ENCODE data around the gene IL2RA. TPM values are rescaled to one million over a fixed set of nuclear protein-coding genes. Genes with fewer than 3 reads are reported as not detected.

IL2RA gene
- total RNA-seq, 4 donors from 2014 or later = 0.79 to 1.1 TPM; not detected in 2

DNA sequence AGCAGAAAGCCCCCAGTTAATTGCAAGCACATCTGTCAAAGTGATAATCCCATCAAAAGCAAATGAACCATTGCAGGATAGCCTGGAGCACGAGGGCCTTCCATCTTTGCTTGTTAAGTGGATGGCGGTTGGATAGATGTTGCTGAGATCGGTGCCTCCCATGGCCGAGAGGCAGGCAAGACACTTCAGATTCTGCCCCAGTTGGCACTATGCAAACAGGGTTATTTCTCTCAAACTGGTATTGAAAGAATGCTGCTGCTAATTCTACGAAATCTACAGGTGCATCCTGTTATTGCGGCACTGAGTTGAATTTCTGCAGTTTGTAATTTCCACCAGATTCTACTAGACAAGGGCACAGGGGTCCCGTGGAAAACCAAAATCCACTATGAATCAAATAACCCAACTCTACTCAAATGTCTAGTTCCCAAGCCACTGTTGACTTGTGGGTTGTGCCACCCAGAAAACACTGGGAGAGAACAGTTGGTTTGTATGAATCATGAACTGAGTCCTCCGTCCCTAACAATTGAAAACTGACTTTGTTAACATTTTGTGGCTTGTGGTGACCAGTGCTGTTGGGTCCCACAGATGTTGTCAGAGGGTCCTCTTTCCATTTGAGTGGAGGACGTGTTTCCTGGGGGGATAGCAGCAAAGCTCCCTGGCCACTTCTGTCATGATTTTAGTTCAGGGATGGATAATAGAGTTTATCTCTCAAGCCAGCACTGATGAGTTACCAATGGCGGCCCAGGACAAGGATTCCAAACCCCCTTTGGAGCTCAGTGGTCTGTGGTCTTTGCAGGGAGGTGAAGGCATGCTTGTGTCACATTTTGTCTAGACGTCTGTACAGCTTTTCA, 7.1 kb upstream of the IL2RA start:
- WGBS, 2 donors (ENCODE audit: low coverage in 1 of 2) = 71 to 72% methylated on average over 8 to 11 of the region's 11 CpGs
- H3K4me3 ChIP-seq = no peak overlapping the region
- H3K9me3 ChIP-seq = no peaks in the 10 kb centered on the region
- intact Hi-C loops (cut with DNase I; ENCODE audit: low total_unique reads) (no loop called here), in situ Hi-C loops (cut with MboI; ENCODE audit: low pct_ligation_motif_present in 1 of 4, low pct_unique_long_range_greater_than_20kb in 1 of 4, low sequenced_read_pairs in 3 of 4) (no loop called here)
- TF ChIP-seq EP300 (IDR thresholded peaks at IDR 0.05; ENCODE audit: low read depth) = no peak
- TF ChIP-seq, protein P1, sequence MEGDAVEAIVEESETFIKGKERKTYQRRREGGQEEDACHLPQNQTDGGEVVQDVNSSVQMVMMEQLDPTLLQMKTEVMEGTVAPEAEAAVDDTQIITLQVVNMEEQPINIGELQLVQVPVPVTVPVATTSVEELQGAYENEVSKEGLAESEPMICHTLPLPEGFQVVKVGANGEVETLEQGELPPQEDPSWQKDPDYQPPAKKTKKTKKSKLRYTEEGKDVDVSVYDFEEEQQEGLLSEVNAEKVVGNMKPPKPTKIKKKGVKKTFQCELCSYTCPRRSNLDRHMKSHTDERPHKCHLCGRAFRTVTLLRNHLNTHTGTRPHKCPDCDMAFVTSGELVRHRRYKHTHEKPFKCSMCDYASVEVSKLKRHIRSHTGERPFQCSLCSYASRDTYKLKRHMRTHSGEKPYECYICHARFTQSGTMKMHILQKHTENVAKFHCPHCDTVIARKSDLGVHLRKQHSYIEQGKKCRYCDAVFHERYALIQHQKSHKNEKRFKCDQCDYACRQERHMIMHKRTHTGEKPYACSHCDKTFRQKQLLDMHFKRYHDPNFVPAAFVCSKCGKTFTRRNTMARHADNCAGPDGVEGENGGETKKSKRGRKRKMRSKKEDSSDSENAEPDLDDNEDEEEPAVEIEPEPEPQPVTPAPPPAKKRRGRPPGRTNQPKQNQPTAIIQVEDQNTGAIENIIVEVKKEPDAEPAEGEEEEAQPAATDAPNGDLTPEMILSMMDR (IDR thresholded peaks at IDR 0.05) = no peak
- TF ChIP-seq POLR2AphosphoS5 (IDR thresholded peaks at IDR 0.05) = no peak
- no peak for TF ChIP-seq POLR2A (IDR thresholded peaks at IDR 0.05)
- no peak for DNase-seq
- H3K27ac ChIP-seq = peak overlapping the region in 1 of 4 donors; percentile 51
- no peaks in the 10 kb centered on the region for H3K36me3 ChIP-seq
- peaks cover 0 to 9% (median 0%) of the 10 kb centered on the region in 4 donors for H3K4me1 ChIP-seq
- no peaks in the 10 kb centered on the region for H3K27me3 ChIP-seq

DNA sequence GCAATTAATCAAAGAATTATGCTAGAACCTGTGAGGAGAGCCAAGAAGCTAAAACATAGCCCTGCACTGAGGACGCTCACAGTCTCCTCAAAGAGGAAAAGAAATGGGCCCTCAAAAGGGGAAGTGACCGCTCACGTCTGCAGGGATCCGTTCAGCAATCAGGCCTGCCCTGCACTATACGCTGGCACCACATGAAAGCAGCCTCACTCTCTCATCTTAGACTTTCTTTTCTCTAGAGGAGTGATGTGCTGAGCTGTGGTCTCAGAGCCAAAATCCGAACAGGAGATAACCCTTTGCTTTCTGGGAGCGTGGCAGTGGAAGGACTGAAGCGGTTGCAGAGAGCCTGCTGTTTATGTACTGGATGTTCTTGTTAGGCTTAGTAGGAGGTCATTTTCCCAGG, 6.3 kb upstream of the IL2RA start:
- Histone ChIP-seq H3K27ac (peak overlapping the region in 1 of 4 donors; percentile 51), H3K4me3 (no peak overlapping the region), H3K9me3 (no peaks in the 10 kb centered on the region), H3K27me3 (no peaks in the 10 kb centered on the region), H3K36me3 (no peaks in the 10 kb centered on the region), H3K4me1 (peaks cover 0 to 9% (median 0%) of the 10 kb centered on the region in 4 donors)
- in situ Hi-C loops (cut with MboI; ENCODE audit: low pct_ligation_motif_present in 1 of 4, low pct_unique_long_range_greater_than_20kb in 1 of 4, low sequenced_read_pairs in 3 of 4) = no loop called here
- intact Hi-C loops (cut with DNase I; ENCODE audit: low total_unique reads) = no loop called here
- no peak for TF ChIP-seq POLR2A (IDR thresholded peaks at IDR 0.05)
- TF ChIP-seq EP300 (IDR thresholded peaks at IDR 0.05; ENCODE audit: low read depth) = no peak
- TF ChIP-seq POLR2AphosphoS5 (IDR thresholded peaks at IDR 0.05) = no peak
- peak; percentile 46 for DNase-seq
- 71% methylated on average over 8 of the region's 8 CpGs; no CpG with 5 or more reads in 1 of the 2 donors for WGBS, 2 donors (ENCODE audit: low coverage in 1 of 2)

DNA sequence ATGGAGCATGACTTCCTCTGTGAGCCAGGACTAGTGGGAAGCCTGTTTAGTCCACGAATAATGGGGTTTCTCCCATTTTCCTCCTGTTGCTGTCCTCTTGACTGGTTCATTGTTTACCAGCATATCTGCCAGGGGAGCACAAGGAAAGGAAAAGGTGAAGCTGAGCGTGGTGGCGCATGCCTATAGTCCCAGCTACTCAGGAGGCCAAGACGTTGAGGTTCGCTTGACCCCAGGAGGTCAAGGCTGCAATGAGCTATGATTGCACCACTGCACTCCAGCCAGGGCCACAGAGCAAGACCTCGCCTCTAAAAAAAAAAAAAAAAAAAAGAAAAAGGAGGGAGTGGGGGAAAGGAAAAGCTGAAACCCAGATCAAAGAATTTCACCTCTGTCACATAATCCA, 5.8 kb upstream of the IL2RA start:
- WGBS, 2 donors (ENCODE audit: low coverage in 1 of 2) = 88% methylated on average over 6 of the region's 6 CpGs; no CpG with 5 or more reads in 1 of the 2 donors
- H3K4me3 ChIP-seq = no peak overlapping the region
- intact Hi-C loops (cut with DNase I; ENCODE audit: low total_unique reads) (no loop called here), in situ Hi-C loops (cut with MboI; ENCODE audit: low pct_ligation_motif_present in 1 of 4, low pct_unique_long_range_greater_than_20kb in 1 of 4, low sequenced_read_pairs in 3 of 4) (no loop called here)
- no peak for DNase-seq
- no peaks in the 10 kb centered on the region for H3K36me3 ChIP-seq
- no peaks in the 10 kb centered on the region for H3K27me3 ChIP-seq
- no peak overlapping the region for H3K27ac ChIP-seq
- H3K9me3 ChIP-seq = no peaks in the 10 kb centered on the region
- peaks cover 0 to 9% (median 0%) of the 10 kb centered on the region in 4 donors for H3K4me1 ChIP-seq
- TF ChIP-seq, protein P1 (IDR thresholded peaks at IDR 0.05) = no peak
- TF ChIP-seq POLR2A (IDR thresholded peaks at IDR 0.05) = no peak
- no peak for TF ChIP-seq POLR2AphosphoS5 (IDR thresholded peaks at IDR 0.05)
- TF ChIP-seq EP300 (IDR thresholded peaks at IDR 0.05; ENCODE audit: low read depth) = no peak

DNA sequence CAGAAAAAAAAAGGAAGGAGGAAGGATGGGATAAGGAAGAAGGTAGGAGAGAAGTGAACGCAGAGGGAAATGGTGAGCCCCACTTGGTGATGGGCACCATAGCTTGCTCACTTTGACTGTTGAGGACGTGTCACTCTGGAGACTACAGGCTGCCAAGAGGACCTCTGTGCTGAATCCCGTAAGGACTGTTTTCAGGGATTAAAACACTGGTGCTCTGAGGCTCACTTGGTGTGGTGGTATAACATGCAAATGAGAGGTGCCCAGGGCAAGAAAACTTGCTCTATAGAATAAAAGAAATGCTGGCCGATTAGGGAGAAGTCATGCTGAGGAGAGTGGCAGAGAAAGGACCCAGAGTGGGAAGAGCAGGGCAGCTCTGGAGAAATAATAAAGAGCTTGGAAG, 5.3 kb upstream of the IL2RA start:
- H3K36me3 ChIP-seq = no peaks in the 10 kb centered on the region
- intact Hi-C loops (cut with DNase I; ENCODE audit: low total_unique reads) = no loop called here
- DNase-seq = no peak
- H3K27me3 ChIP-seq = no peaks in the 10 kb centered on the region
- H3K27ac ChIP-seq = no peak overlapping the region
- in situ Hi-C loops (cut with MboI; ENCODE audit: low pct_ligation_motif_present in 1 of 4, low pct_unique_long_range_greater_than_20kb in 1 of 4, low sequenced_read_pairs in 3 of 4) = no loop called here
- H3K9me3 ChIP-seq = no peaks in the 10 kb centered on the region
- H3K4me3 ChIP-seq = no peak overlapping the region
- TF ChIP-seq POLR2A (IDR thresholded peaks at IDR 0.05) (no peak), EP300 (IDR thresholded peaks at IDR 0.05; ENCODE audit: low read depth) (no peak), POLR2AphosphoS5 (IDR thresholded peaks at IDR 0.05) (no peak)
- TF ChIP-seq, protein P1 (IDR thresholded peaks at IDR 0.05) = no peak
- WGBS, 2 donors (ENCODE audit: low coverage in 1 of 2) = 69 to 84% methylated on average over 3 to 4 of the region's 4 CpGs
- peaks cover 0 to 12% (median 0%) of the 10 kb centered on the region in 4 donors for H3K4me1 ChIP-seq
